ENCODE results near the gene MAPK8IP3.

Gene MAPK8IP3

DNA sequence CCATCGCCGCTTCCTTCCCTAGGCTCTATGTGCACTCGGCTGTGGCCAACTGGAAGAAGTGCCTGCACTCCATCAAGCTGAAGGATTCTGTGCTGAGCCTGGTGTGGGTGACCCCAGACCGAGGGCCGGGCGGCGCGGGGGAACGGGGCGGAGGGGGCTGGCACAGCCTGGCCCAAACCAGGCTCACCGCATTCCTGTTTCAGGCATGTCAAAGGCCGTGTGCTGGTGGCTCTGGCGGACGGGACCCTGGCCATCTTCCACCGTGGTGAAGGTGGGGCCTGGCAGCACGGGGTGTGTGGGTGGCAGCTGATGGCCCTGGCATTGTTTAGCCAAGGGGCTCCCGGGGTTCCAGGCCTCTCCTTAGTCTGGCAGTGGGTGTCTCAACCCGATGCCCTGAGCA is 60.7 kb downstream of the MAPK8IP3 start:
- TF ChIP-seq, protein P1, sequence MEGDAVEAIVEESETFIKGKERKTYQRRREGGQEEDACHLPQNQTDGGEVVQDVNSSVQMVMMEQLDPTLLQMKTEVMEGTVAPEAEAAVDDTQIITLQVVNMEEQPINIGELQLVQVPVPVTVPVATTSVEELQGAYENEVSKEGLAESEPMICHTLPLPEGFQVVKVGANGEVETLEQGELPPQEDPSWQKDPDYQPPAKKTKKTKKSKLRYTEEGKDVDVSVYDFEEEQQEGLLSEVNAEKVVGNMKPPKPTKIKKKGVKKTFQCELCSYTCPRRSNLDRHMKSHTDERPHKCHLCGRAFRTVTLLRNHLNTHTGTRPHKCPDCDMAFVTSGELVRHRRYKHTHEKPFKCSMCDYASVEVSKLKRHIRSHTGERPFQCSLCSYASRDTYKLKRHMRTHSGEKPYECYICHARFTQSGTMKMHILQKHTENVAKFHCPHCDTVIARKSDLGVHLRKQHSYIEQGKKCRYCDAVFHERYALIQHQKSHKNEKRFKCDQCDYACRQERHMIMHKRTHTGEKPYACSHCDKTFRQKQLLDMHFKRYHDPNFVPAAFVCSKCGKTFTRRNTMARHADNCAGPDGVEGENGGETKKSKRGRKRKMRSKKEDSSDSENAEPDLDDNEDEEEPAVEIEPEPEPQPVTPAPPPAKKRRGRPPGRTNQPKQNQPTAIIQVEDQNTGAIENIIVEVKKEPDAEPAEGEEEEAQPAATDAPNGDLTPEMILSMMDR (IDR thresholded peaks at IDR 0.05; ENCODE audit: low read depth, low read length), result no peak

DNA sequence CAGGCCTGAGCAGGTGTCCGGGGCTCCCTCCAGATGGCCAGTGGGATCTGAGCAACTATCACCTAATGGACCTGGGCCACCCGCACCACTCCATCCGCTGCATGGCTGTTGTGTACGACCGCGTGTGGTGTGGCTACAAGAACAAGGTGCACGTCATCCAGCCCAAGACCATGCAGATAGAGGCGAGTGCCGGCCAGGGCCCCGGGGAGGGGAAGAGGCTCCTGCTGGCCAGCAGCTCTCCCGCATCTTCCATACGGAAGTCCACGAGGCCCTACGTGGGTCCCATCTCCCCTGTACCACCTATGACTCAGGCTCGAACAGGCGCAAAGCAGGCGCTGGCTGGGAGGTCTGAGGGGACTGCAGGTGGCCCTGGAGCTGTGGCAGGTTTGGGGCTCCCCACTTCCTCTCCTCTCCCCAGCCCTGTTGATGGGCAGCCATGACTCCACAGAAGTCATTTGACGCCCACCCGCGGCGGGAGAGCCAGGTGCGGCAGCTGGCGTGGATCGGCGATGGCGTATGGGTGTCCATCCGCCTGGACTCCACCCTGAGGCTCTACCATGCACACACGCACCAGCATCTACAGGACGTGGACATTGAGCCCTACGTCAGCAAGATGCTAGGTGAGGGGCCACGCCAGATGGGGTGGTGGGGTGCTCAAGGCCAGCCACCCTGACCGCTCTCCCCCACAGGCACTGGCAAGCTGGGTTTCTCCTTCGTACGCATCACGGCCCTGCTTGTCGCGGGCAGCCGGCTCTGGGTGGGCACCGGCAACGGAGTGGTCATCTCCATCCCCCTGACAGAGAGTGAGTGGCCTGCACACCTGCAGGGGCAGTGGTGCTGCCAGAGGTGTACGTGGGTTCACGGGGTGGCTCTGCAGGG is 61.4 kb downstream of the MAPK8IP3 start:
- H3K4me3 ChIP-seq (replicated peaks in 1 of 2; ENCODE audit: low read depth in 2 of 2, low read length in 2 of 2), result no peak overlapping the region
- TF ChIP-seq, protein P1 (IDR thresholded peaks at IDR 0.05; ENCODE audit: low read depth, low read length), result no peak
- no peak for DNase-seq (ENCODE audit: low read depth in 2 of 2)

More for the DNA sequence above, 60.7 kb downstream of the MAPK8IP3 start:
- no peak overlapping the region for H3K4me3 ChIP-seq (replicated peaks in 1 of 2; ENCODE audit: low read depth in 2 of 2, low read length in 2 of 2)
- no peak for DNase-seq (ENCODE audit: low read depth in 2 of 2)

DNA sequence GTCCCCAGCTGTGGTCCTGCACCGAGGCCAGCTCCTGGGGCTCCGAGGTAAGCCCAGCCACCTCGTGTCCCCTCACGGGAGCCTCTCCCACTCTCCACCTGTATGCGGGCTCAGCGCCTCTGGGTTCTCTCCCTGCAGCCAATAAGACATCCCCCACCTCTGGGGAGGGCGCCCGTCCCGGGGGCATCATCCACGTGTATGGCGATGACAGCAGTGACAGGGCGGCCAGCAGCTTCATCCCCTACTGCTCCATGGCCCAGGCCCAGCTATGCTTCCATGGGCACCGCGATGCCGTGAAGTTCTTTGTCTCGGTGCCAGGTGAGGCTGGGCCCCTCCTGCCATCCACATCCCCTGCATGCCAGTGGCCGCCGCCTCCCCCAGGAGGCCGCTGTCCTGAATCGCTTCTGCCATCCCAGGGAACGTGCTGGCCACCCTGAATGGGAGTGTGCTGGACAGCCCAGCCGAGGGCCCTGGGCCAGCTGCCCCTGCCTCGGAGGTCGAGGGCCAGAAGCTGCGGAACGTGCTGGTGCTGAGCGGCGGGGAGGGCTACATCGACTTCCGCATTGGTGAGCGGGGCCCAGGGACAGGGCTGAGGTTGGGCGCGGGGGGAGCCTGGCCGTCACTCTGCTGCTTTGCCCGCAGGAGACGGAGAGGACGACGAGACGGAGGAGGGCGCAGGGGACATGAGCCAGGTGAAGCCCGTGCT is 62.2 kb downstream of the MAPK8IP3 start:
- TF ChIP-seq, protein P1 (IDR thresholded peaks at IDR 0.05; ENCODE audit: low read depth, low read length), result no peak
- no peak for DNase-seq (ENCODE audit: low read depth in 2 of 2)
- no peak overlapping the region for H3K4me3 ChIP-seq (replicated peaks in 1 of 2; ENCODE audit: low read depth in 2 of 2, low read length in 2 of 2)

DNA sequence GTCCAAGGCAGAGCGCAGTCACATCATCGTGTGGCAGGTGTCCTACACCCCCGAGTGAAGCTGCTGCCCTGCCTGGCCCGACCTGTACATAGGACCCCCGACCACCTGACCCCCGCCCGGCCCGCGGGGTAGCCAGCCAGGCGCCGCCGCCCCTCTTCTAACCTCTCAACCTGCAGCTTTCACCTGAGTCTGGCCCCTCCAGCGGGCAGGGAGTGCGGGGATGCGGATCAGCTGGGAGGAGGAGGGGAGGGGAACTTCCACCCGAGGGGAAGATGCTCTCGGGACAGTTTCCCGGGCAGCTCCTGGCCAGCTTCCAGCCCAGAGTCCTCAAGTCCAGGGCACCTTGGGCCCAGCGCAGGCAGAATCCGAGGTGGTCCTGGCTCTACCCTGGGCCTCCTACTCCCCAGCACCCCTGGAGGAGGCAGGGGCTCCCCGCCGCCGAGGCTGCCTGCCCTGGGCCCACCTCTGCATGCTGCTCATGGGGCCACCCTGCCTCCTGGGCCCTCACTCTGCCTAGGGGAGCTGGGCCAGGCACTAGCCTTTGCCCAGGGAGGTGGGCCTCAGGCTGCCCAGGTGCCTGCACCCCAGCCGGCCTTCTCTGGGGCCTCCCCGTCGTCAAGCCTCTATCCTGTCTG is 62.9 kb downstream of the MAPK8IP3 start:
- DNase-seq (ENCODE audit: low read depth in 2 of 2), result no peak
- TF ChIP-seq, protein P1 (IDR thresholded peaks at IDR 0.05; ENCODE audit: low read depth, low read length), result no peak
- H3K4me3 ChIP-seq (replicated peaks in 1 of 2; ENCODE audit: low read depth in 2 of 2, low read length in 2 of 2), result no peak overlapping the region

DNA sequence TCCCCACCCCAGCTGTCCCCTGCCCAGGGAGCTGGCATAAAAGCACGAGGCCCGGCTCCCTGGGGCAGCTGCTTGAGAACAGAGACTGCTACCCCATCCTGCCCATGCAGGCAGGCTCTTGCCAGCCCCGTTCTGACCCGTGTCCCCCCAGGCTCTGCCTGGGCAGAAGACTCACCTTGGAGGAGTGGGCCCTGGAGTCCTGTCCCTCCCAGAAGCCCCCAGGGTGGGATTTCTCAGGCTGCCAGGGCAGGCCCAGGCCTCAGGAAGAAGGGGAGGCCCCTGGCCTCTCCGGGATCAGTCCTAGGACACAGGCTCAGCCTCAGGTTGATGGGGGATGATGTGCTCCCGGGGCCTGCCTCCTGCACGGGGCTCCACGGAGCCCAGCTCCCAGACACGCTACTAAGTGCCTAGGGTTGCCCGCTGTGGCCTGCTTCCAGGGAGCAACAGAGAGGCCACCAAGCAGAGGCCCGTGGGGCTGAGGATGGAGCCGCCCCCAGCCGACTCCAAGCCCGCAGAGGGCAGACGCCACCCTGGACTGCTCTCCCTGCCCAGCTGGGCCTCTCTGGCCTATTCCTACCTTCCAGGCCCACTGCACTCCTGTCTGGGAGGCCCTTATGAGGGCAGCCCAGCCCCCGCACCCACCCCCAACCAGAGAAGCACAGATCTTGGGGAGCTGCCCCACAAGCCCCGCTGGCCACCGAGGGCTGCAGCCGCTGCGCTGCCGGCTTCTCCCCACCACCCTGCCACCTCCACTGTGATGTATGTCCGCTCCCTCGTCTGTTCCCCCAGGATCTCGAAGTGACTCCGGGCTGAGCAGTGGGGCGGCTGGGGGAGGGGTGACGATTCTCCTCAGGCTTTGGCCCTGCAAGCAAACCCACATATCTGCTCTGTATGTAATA is 63.7 kb downstream of the MAPK8IP3 start:
- DNase-seq (ENCODE audit: low read depth in 2 of 2), result no peak
- peak overlapping the region in 1 of 2 donors; percentile 78 for H3K4me3 ChIP-seq (replicated peaks in 1 of 2; ENCODE audit: low read depth in 2 of 2, low read length in 2 of 2)
- TF ChIP-seq, protein P1 (IDR thresholded peaks at IDR 0.05; ENCODE audit: low read depth, low read length), result no peak
